Esophagus (tissue), 2 donors: ENCODE measurements around the gene AQP3. TPM values are rescaled to one million over a fixed set of nuclear protein-coding genes. Genes with fewer than 3 reads are reported as not detected.
"Not testable (repeated sequence)": the region's sequence is repeated elsewhere in the genome, so short reads cannot be mapped to it uniquely, and the experiment has no call there.

Experiments
- H3K27ac ChIP-seq, 2 donors: one replicate each; pipeline ENCODE4 v1.5.1; 2013; ENCODE audit warnings: low read depth in 2 of 2, mild to moderate bottlenecking in 2 of 2, inconsistent platforms in 1 of 2, low read length in 1 of 2, moderate library complexity in 1 of 2
- H3K27me3 ChIP-seq, 2 donors: one replicate each; pipeline ENCODE4 v1.6.1; 2013; ENCODE audit warnings: low read length in 2 of 2, control low read depth in 1 of 2, mild to moderate bottlenecking in 1 of 2; ENCODE audit not compliant: insufficient read depth in 2 of 2, control insufficient read depth in 1 of 2
- H3K36me3 ChIP-seq, 2 donors: one replicate each; pipeline ENCODE4 v1.6.1; 2013; ENCODE audit warnings: low read length in 1 of 2; ENCODE audit not compliant: control insufficient read depth in 2 of 2, insufficient read depth in 2 of 2
- H3K4me1 ChIP-seq, 2 donors: one replicate each; pipeline ENCODE4 v1.6.1; 2013; ENCODE audit warnings: low read length in 1 of 2; ENCODE audit not compliant: control insufficient read depth in 2 of 2, insufficient read depth in 2 of 2
- H3K4me3 ChIP-seq, 2 donors: one replicate each; pipeline ENCODE4 v1.5.1; 2013; ENCODE audit warnings: low read length in 2 of 2, mild to moderate bottlenecking in 2 of 2, low read depth in 1 of 2, moderate library complexity in 1 of 2
- H3K9me3 ChIP-seq, 2 donors: one replicate each; pipeline ENCODE4 v1.6.1; 2013; ENCODE audit warnings: mild to moderate bottlenecking in 2 of 2, low read depth in 1 of 2, low read length in 1 of 2, moderate library complexity in 1 of 2; ENCODE audit not compliant: control insufficient read depth in 2 of 2, insufficient read depth in 1 of 2
- WGBS, 2 donors: extraction: QIAGEN DNeasy Blood & Tissue Kit; methylation state at CpG; one replicate each; pipeline ENCODE4 v1.1.7; 2013; 5-methylcytosine and 5-hydroxymethylcytosine counted together
- polyA plus RNA-seq, 2 donors: library from polyadenylated mRNA; stranded (reverse); fragments of 200-250 nt; gene quantifications; one replicate each; pipeline ENCODE4 v1.2.3, GENCODE V29; 2013
- donor health status: healthy with polysubstance abuse.
- donor health status: Bipolar disorder and iron deficiency.

The AQP3 gene
- 1,000 to 10,000 TPM in 1 of 2 donors, 100 to 1,000 TPM in 1; 933 to 1,009 TPM for polyA plus RNA-seq

- 1 to 3% methylated on average over 36 to 50 of the region's 50 CpGs for WGBS, 2 donors
- H3K4me1 ChIP-seq, result peaks cover 5 to 24% of the 10 kb centered on the region in 2 donors
- no peaks in the 10 kb centered on the region for H3K9me3 ChIP-seq
- peak within 1 kb of the TSS; percentile 86 to 88 for H3K4me3 ChIP-seq
- peak within 1 kb of the TSS; percentile 89 to 95 for H3K27ac ChIP-seq
- H3K27me3 ChIP-seq, result no peaks in the 10 kb centered on the region
- H3K36me3 ChIP-seq, result peaks cover 8 to 26% of the 10 kb centered on the region in 2 donors
Measured at GRCh38 chr9:33446946-33447798, at the start of gene AQP3. Gene AQP3 (minus strand): TSS chr9:33447593. CDS start chr9:33447530, 63 bp downstream.

GRCh38 chr9:33493819-33494218 lies 46.4 kb upstream of the AQP3 start:
- not testable (repeated sequence) for H3K4me3 ChIP-seq, H3K9me3 ChIP-seq, H3K27ac ChIP-seq, H3K36me3 ChIP-seq, H3K4me1 ChIP-seq, H3K27me3 ChIP-seq
- WGBS, 2 donors, result 51 to 59% methylated on average over 2 of the region's 2 CpGs

GRCh38 chr9:33489066-33489465 lies 41.7 kb upstream of the AQP3 start:
- Histone ChIP-seq H3K27ac (no peak overlapping the region), H3K4me3 (no peak overlapping the region), H3K27me3 (no peaks in the 10 kb centered on the region), H3K9me3 (no peaks in the 10 kb centered on the region), H3K4me1 (no peaks in the 10 kb centered on the region), H3K36me3 (no peaks in the 10 kb centered on the region)
- 75 to 80% methylated on average over 2 of the region's 2 CpGs for WGBS, 2 donors

- H3K36me3 ChIP-seq, H3K9me3 ChIP-seq, H3K4me1 ChIP-seq, H3K27me3 ChIP-seq, H3K4me3 ChIP-seq, H3K27ac ChIP-seq: not testable (repeated sequence)
Measured at GRCh38 chr9:33485312-33485711, 37.9 kb upstream of the AQP3 start.

GRCh38 chr9:33480976-33481375 lies 33.6 kb upstream of the AQP3 start:
- Histone ChIP-seq H3K27me3 (no peaks in the 10 kb centered on the region), H3K9me3 (no peaks in the 10 kb centered on the region), H3K36me3 (no peaks in the 10 kb centered on the region), H3K4me1 (no peaks in the 10 kb centered on the region), H3K4me3 (no peak overlapping the region), H3K27ac (no peak overlapping the region)
- 93 to 94% methylated on average over 6 of the region's 6 CpGs for WGBS, 2 donors

- WGBS, 2 donors, result 63% methylated on average over 2 of the region's 2 CpGs
Measured at GRCh38 chr9:33480106-33480505, 32.7 kb upstream of the AQP3 start.

GRCh38 chr9:33476503-33476902 lies 29.1 kb upstream of the AQP3 start:
- Histone ChIP-seq H3K4me1 (peaks cover 0 to 9% of the 10 kb centered on the region in 2 donors), H3K9me3 (no peaks in the 10 kb centered on the region), H3K4me3 (no peak overlapping the region), H3K27ac (no peak overlapping the region), H3K27me3 (no peaks in the 10 kb centered on the region), H3K36me3 (peaks cover 0 to 3% of the 10 kb centered on the region in 2 donors)
- 94 to 96% methylated on average over 10 of the region's 10 CpGs for WGBS, 2 donors

More at GRCh38 chr9:33480106-33480505, 32.7 kb upstream of the AQP3 start:
- Histone ChIP-seq H3K27ac (no peak overlapping the region), H3K36me3 (no peaks in the 10 kb centered on the region), H3K9me3 (no peaks in the 10 kb centered on the region), H3K4me3 (no peak overlapping the region), H3K27me3 (no peaks in the 10 kb centered on the region), H3K4me1 (no peaks in the 10 kb centered on the region)

GRCh38 chr9:33475357-33475756 lies 28.0 kb upstream of the AQP3 start:
- H3K4me1 ChIP-seq, result peaks cover 0 to 9% of the 10 kb centered on the region in 2 donors
- no peak overlapping the region for H3K4me3 ChIP-seq
- 86 to 89% methylated on average over 1 of the region's 1 CpG for WGBS, 2 donors
- H3K36me3 ChIP-seq, result peaks cover 6 to 9% of the 10 kb centered on the region in 2 donors
- no peak overlapping the region for H3K27ac ChIP-seq
- H3K9me3 ChIP-seq, result no peaks in the 10 kb centered on the region
- H3K27me3 ChIP-seq, result no peaks in the 10 kb centered on the region

GRCh38 chr9:33473643-33474352 lies 26.4 kb upstream of the AQP3 start, which contains the start of gene NOL6:
Gene NOL6 (minus strand): TSS chr9:33473924. CDS start chr9:33473842, 82 bp downstream.
- H3K4me3 ChIP-seq, result peak within 1 kb of the TSS; percentile 86 to 88
- H3K9me3 ChIP-seq, result no peaks in the 10 kb centered on the region
- peak within 1 kb of the TSS; percentile 22 to 69 for H3K27ac ChIP-seq
- H3K27me3 ChIP-seq, result no peaks in the 10 kb centered on the region
- WGBS, 2 donors, result 0% methylated on average over 32 of the region's 32 CpGs
- H3K4me1 ChIP-seq, result peaks cover 0 to 9% of the 10 kb centered on the region in 2 donors
- H3K36me3 ChIP-seq, result peaks cover 17 to 21% of the 10 kb centered on the region in 2 donors
